ENCODE results near the gene NT5C3A. TPM values are rescaled to one million over a fixed set of nuclear protein-coding genes. Genes with fewer than 3 reads are reported as not detected.

The NT5C3A gene
- total and polyA plus RNA-seq, 11 donors, result 13.1 to 32.2 (median 19.2) TPM

GRCh38 chr7:33050535-33051318 is 11.8 kb downstream of the NT5C3A start:
- 0 to 4% (median 0%) methylated on average over 1 of the region's 1 CpG for WGBS, 4 donors
- DNase-seq (no peak), ATAC-seq (peak in 3 of 4 donors; percentile 48 to 76 (median 66))
- Histone ChIP-seq H3K4me1 (peaks cover 0 to 54% (median 12%) of the 10 kb centered on the region in 12 donors), H3K4me3 (peak overlapping the region in 4 of 12 donors; percentile 11 to 47 (median 14)), H3K9me3 (no peaks in the 10 kb centered on the region), H3K27me3 (no peaks in the 10 kb centered on the region), H3K27ac (peak overlapping the region in 8 of 12 donors; percentile 8 to 85 (median 42)), H3K36me3 (no peaks in the 10 kb centered on the region)
- TF ChIP-seq POLR2A (IDR thresholded peaks at IDR 0.05), result no peak
- TF ChIP-seq, protein P1, sequence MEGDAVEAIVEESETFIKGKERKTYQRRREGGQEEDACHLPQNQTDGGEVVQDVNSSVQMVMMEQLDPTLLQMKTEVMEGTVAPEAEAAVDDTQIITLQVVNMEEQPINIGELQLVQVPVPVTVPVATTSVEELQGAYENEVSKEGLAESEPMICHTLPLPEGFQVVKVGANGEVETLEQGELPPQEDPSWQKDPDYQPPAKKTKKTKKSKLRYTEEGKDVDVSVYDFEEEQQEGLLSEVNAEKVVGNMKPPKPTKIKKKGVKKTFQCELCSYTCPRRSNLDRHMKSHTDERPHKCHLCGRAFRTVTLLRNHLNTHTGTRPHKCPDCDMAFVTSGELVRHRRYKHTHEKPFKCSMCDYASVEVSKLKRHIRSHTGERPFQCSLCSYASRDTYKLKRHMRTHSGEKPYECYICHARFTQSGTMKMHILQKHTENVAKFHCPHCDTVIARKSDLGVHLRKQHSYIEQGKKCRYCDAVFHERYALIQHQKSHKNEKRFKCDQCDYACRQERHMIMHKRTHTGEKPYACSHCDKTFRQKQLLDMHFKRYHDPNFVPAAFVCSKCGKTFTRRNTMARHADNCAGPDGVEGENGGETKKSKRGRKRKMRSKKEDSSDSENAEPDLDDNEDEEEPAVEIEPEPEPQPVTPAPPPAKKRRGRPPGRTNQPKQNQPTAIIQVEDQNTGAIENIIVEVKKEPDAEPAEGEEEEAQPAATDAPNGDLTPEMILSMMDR (IDR thresholded peaks at IDR 0.05), result peak; percentile 48 to 76 (median 68)
- intact Hi-C loops (cut with DNase I), result loop anchor here in 8 of 10 donors (1.0 to 10.0 kb wide), 6 partner anchors 106 to 253 kb away; no protein-coding TSS in a partner anchor

GRCh38 chr7:33048704-33049103 is 13.9 kb downstream of the NT5C3A start:
- intact Hi-C loops (cut with DNase I), result loop anchor here in 2 of 10 donors (10.0 kb wide), 2 partner anchors 104 to 204 kb away; no protein-coding TSS in a partner anchor
- Histone ChIP-seq H3K9me3 (no peaks in the 10 kb centered on the region), H3K4me1 (peaks cover 0 to 54% (median 27%) of the 10 kb centered on the region in 12 donors), H3K4me3 (no peak overlapping the region), H3K27me3 (no peaks in the 10 kb centered on the region), H3K36me3 (no peaks in the 10 kb centered on the region), H3K27ac (no peak overlapping the region)
- DNase-seq (no peak), ATAC-seq (no peak)
- no peak for TF ChIP-seq POLR2A (IDR thresholded peaks at IDR 0.05)
- TF ChIP-seq, protein P1 (IDR thresholded peaks at IDR 0.05), result no peak
- WGBS, 4 donors, result 93 to 98% (median 97%) methylated on average over 1 of the region's 1 CpG

DNA sequence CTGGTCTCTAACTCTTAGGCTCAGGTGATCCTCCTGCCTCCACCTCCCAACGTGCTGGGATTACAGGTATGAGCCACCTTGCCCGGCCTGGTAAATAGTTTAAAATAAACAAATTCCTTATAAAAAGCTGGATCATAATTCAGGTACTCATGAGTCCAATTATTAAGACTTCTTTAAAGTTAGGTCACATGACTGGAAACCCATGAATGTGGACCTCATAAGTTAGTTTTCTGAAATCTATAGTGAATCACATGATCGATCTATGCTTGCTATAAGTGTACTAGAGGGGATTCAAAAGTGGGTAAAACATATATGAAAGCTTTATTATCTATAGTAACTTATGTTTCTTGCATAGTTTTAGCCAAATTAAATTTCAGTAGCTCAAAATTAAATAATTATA is 14.3 kb downstream of the NT5C3A start:
- no peaks in the 10 kb centered on the region for H3K36me3 ChIP-seq
- H3K4me1 ChIP-seq, result peaks cover 0 to 50% (median 31%) of the 10 kb centered on the region in 12 donors
- no peaks in the 10 kb centered on the region for H3K9me3 ChIP-seq
- no peak overlapping the region for H3K4me3 ChIP-seq
- no peaks in the 10 kb centered on the region for H3K27me3 ChIP-seq
- intact Hi-C loops (cut with DNase I), result loop anchor here in 2 of 10 donors (10.0 kb wide), 2 partner anchors 103 to 203 kb away; no protein-coding TSS in a partner anchor
- TF ChIP-seq, protein P1 (IDR thresholded peaks at IDR 0.05), result no peak
- TF ChIP-seq POLR2A (IDR thresholded peaks at IDR 0.05), result no peak
- no peak for ATAC-seq
- no peak overlapping the region for H3K27ac ChIP-seq
- WGBS, 4 donors, result 95 to 100% (median 97%) methylated on average over 3 of the region's 3 CpGs
- DNase-seq, result no peak

- DNase-seq (no peak), ATAC-seq (no peak)
- Histone ChIP-seq H3K27ac (peak overlapping the region in 4 of 12 donors; percentile 52 to 76 (median 62)), H3K27me3 (no peaks in the 10 kb centered on the region), H3K9me3 (no peaks in the 10 kb centered on the region), H3K36me3 (no peaks in the 10 kb centered on the region), H3K4me1 (peaks cover 0 to 57% (median 42%) of the 10 kb centered on the region in 12 donors), H3K4me3 (no peak overlapping the region)
- WGBS, 4 donors, result 11 to 53% (median 19%) methylated on average over 2 of the region's 2 CpGs
- TF ChIP-seq, protein P1 (IDR thresholded peaks at IDR 0.05), result no peak
- no peak for TF ChIP-seq POLR2A (IDR thresholded peaks at IDR 0.05)
- intact Hi-C loops (cut with DNase I), result loop anchor here in 4 of 10 donors (5.0 to 10.0 kb wide), 3 partner anchors 88 to 200 kb away; partner anchors contain the start of gene FKBP9 (in 3 of the 4)
Observed at GRCh38 chr7:33044986-33045385, 17.6 kb downstream of the NT5C3A start.
